GM19025 (cell line): ENCODE measurements around the gene CARD11.

Experiments
- ATAC-seq: cut with Tn5 transposase; IDR thresholded peaks from one replicate; pipeline ENCODE4 v1.9.1; 2021; ENCODE audit warnings: mild to moderate bottlenecking, low read depth, moderate library complexity; ENCODE audit not compliant: unreplicated experiment

CARD11 gene

DNA sequence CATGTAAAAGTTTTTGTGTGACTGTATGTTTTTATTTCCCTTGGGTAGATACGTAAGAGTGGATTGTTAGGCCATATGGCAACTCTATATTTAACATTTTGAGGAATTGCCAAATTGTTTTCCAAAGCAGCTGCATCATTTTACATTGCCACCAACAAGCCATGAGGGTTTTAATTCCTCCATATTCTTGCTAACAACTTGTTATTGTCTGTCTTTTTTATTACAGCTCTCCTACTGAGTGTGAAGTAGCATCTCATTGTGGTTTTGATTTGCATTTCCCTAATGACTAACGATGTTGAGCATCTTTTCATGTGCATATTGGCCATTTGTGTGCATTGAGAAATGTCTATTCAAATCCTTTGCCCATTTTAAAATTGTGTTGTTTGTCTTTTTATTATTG, 94.9 kb downstream of the CARD11 start:
- ATAC-seq: no peak

DNA sequence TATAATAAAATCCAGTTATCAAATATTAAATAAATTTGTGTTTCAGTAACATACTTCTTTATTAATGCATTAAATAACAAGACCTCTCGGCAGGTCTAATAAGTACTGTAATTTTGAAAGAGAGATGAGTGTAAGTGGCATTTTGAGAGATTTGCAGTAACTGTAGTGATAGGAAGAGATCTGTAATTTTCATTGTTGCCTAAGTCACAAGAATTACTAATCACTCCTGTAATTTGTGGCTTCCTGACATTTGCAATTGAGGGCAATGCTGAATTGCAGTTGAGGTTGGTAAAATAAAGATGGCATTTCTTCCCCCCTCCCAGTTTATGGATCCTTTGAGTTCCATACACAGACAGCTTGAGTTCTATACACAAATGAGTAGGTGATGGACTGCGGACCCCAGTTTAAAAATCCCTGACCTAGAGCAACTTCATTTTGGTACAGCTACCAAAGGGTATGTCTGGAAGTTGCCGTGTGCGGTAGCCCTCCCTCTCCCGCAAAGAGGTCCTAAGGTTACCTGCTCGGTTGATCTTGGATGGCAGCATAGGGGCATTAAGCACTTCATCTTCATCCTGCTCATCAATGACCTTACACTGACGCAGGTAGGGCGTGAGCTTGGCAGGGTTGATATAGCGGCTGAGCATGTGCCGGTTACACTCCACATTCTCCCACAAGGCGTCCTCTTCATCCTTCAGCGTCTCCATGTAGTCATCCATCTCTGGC, 96.4 kb downstream of the CARD11 start:
- ATAC-seq: no peak

DNA sequence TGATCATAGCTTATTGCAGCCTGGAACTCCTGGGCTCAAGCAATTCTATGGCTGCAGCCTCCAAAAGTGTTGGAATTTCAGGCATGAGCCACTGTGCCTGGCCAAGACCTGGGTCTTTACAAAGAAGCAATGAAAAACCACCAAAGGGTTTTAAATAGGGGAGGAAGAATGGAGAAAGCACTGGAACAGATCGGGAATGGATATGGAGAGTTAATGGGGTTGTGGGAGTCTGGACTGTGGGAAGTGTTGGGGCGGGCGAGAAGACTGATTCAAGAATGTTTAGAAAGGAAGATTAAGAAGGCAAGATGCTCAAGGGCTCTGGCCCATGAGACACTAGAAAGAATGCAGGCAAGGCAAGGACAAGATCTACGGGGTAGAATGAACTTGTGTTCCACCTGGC, 98.5 kb downstream of the CARD11 start:
- ATAC-seq: no peak

DNA sequence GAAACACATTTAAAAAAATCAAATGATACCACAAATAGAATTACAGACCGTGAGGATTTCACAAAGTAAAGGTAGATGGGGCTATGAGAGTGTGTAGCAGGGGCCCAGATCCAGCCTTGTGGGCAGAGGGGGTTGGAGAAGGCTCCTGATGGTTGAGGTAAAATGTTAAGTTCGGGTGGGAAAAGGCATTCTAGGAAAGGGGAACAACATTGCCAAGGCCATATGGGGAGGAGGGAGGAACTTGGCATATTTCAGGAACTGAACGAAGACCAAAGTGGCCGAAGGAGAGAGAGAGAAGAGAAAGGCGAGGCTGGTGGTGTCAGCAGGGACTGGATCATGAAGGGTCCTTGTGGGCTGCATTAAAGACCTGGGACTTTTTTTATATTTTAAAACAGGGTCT, 98.9 kb downstream of the CARD11 start:
- ATAC-seq: no peak

DNA sequence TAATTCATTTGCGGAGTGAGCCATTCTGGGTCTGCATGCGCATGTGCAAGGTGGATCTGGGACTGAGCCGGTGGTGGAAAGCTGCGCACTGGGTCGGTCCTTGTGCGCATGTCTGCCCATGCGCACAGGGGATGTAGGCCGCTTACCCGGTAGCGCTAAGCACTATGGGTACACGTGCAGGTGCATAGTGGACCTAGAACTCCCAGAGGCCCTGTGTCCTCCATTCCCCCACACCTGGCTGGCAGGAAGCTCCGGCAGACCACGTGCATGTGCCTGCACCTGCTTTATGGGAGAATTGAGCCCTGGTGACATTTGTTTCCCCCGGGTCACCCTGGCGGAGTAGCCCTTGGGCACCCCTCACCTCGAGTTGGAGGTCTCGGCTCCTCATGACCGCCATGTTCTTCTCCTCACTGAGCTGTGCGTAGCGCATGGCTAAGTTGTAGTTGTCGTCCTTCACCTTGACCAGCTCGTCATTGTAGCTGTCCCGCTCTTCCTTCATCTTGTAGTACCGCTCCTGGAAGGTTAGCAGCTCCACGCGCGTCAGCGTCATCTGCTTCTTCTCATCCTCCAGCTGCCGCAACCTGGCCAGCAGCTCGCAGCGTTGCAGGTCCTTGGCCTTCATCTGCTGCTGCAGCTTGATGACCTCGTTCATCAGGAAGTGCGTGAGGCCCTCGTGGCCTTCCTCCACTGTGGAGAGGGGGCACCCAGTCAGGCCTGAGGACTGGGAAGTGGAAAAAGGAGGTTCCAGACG, 99.6 kb downstream of the CARD11 start:
- ATAC-seq: no peak

DNA sequence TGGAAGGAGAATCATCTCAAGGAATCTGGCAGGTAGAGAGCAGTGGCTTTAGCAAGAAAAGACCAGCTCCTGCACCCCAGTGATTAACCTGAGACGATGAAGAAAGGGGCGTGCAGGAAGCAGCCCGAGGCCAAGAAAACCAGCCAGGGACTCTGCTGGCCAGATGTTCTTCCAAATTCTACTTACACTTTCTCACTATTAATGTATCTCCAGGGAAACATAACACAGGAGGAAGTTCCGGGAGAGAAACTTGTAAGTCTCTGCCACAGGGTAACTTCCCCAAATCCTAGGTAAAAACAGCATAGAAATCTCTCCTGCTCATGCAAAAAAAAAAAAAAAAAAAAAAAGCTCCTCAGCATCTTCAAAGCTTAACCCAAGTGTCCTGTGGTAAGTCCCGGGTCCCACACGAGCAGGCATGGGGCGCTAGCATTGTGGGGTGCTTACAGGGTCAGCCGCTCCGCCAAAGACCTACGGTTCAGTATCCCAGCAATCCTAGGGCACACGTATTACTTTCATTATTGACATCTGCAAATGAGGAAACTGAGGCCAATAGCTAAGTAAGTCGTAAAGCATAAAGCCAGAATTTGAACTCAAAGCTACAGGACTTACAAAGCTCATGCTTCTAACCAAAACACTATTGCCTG, 102.3 kb downstream of the CARD11 start:
- ATAC-seq: no peak

DNA sequence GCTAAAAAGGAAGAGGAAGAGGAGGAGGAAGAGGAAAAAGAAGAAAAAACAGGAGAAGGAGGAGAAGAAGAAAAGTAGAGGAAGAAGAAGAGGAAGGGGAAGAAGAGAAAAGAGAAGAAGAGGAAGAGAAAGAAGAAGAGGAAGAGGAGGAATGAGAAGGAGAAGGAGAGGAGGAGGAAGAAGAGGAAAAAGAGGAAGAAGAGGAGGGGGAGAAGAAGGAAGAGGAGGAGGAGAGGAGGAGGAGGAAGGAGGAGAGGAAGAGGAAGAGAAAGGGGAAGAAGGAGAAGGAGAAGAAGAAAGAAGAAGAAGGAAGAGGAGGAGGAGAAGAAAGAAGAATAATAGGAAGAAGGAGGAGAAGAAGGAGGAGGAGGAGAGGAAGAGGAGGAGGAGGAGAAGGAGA, 103.2 kb downstream of the CARD11 start:
- no peak for ATAC-seq

DNA sequence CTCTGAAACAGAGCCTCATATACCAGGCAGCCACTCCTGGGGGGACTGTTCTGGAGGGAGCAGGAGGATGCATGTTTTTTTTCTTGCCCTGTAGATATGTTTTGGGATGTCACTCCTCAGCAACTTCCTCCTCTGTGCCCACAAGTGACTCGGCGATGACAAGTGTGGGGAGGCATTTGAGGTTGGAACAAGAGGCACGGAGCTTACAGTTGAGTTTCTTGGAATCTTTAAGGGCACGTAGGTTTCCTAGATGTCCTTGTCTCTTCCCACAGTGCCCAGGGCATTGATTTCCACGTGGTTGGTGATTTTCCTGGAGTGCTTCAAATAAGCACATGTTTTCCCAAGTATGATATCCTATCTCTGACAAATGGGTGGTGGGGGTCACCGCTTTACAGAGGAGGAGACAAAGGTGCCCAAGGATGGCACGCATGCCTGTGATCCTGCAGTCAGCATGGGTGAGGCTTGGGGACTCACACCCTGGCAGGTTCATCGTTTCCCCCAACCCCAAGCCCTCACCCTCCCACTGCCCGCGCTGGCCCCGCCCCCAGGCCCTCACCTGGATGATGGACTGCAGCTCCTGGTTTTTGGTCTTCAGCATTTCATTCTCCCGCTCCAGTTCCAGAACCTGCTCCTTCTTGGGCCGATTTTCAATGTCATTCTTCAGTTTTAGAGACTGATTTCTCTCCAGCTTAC, 104.3 kb downstream of the CARD11 start:
- ATAC-seq: no peak

DNA sequence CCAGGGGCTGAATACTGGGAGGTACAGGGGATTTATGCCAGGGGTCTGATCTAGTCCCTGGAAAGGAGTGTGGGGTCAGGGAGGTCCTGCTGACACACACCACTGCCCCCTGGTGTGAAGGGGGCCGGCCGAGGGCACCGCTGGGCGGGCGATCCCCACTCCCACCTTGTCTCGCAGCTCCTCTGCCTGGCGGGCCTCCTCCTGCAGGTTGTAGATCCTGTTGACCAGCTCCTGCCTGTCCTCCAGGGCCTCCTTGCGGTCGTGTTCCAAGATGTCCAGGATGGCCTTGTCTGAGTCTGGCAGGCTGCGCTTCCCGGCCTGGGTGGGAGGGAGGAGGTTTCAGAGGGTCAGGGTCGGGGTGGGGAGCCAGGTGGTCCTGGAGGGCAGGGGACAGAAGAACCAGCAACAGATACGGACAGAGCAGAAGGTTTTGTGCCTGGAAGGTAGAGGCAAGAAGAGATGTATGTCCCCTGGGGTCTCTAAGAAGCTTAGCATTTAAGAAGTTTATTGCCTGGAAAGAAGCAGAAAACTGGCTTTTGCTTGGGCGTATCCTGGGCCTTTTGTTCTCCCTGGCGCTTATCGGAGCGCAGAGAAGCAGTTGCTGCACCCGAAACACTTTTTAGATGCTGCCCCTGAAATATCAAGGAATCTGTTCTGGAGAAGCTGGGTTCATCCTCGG, 105.0 kb downstream of the CARD11 start:
- ATAC-seq: no peak

DNA sequence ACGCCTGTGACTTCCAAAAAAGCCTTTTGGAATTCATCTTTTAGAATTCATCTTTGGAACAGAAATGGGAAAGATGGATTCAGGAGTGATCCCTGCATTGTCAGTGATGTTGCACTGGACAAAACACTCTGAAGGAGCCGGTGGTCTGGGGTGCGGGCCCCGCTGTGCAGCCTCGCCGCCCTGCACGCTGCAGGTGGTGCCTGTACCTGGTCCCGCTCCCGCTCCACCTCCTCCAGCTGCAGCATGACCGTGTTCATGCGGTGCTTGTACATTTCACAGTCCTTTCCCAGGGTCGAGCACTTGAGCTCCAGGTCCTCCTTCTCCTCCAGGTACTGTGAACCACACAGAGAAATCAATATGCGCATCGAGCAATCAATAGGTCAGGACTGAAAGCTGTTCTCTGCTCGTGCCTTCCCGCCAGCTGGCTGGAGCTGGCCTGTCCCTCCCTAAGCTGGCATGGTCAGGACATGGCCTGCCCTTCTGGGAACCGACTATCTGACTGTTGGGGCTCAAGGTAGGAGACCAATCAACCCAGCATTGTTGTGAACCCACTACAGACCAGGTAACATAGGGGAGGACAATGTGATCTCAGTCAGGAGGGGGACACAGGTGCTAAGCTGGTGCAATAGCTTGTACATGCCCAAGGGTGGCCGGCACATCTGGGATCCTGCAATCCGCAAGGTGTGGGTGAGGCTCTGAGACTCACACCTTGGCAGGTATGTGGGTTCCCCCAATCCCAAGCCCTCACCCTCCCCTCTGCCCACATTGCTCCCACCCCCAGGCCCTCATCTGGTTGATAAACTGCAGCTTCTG, 105.8 kb downstream of the CARD11 start:
- no peak for ATAC-seq

DNA sequence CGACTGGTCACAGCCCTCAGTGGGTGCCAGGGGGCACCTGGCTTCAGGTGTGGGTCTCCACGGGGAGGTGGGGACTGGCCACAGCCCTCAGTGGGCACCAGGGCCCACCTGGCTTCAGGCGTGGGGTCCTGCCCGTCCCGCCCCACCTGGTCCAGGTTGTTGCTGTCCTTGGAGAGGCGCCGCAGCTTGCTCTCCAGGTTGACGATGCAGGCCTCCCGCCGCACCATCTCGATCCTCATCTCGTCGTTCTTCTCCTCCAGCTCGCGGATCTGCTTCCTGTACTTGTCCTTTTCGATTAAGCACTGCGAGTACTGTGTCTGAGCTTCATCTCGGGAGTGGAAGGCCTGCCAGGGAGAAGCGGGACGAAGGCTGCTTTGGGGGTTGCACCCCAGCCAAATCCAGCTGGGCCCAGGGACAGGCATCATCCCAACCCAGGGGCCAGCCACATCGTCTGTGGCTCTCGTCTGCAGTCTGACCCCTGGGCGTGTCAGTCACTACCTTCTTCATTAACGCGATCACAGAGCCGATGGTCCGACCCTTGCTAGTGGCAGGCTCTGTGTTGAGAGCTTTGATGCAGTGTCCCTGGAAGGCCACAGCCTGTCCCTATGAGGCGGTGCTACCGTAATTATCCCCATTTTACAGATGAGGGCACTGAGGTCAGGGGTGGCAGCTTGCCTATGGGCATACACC, 106.6 kb downstream of the CARD11 start:
- ATAC-seq: no peak

DNA sequence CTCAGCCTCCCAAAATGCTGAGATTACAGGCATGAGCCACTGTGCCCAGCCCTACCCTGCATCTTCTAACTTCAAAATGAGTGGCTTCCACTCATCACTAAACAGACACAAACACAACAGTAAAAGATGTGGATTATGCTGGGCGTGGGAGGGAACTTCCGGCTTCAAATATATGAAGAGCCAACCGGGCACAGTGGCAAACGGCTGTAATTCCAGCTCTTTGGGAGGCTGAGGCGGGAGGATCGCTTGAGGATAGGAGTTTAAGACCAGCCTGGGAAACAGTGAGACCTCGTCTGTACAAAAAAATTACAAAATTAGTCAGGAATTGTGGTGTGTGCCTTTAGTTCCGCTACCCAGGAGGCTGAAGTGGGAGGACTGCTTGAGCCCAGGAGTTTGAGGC, 107.4 kb downstream of the CARD11 start:
- ATAC-seq: no peak

DNA sequence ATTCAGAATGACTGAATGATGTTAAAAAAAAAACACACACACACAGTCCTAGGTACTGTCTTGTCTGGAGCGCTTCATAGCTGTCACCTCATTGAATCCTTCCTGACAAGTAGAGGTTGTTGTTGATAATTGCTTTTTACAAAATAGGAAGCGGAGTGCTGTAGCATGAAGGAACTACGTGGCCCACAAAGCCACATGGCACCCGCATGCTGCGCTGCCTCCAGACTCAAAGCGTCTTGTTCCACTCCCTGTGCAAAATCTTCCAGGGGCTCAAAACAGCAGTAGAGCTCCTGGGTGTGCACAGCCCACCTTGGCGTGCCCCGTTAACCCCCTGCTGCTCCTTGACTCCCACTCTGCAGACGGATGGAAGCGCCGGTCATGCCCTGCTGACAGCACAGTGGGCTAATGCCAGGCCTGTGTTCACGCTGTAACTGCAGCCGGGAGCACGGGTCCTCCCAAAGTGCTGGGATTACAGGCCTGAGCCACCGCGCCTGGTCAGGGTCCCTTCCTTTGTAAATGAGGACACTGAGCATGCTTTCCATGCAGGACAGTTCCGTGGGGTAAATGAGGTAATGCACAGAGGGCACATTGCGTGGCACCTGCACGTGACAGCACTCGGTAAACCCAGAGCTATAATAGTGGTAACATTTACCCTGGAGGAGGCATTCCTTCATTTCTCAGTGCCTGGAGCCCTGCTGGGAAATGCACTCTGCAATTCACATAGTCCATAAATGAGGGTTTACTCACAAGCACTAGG, 108.5 kb downstream of the CARD11 start:
- no peak for ATAC-seq

DNA sequence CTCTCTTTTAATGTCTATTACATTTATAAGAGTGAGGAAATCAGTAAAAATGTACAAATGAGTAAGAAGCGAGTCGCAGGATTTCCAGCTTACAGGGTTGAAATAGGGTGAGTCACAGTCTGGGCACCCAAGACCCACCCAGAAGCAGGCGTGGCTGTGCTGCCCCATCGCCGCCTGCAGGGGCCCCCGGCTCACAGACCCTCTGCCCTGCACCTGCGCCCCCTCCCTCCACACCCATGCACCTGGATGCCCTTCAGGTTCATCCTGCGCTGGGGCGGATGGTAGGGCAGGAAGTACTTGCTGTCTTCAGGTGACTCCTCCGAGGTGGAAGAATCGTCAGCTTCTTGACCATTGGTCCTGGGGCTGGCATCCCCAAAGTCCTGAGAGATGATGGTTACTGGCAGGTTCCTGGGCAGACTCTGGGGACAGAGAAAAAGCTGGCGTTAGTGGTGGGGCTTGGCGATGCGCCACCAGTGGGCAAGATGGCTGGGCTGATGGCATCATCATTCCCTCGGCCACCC, 109.4 kb downstream of the CARD11 start:
- ATAC-seq: no peak

DNA sequence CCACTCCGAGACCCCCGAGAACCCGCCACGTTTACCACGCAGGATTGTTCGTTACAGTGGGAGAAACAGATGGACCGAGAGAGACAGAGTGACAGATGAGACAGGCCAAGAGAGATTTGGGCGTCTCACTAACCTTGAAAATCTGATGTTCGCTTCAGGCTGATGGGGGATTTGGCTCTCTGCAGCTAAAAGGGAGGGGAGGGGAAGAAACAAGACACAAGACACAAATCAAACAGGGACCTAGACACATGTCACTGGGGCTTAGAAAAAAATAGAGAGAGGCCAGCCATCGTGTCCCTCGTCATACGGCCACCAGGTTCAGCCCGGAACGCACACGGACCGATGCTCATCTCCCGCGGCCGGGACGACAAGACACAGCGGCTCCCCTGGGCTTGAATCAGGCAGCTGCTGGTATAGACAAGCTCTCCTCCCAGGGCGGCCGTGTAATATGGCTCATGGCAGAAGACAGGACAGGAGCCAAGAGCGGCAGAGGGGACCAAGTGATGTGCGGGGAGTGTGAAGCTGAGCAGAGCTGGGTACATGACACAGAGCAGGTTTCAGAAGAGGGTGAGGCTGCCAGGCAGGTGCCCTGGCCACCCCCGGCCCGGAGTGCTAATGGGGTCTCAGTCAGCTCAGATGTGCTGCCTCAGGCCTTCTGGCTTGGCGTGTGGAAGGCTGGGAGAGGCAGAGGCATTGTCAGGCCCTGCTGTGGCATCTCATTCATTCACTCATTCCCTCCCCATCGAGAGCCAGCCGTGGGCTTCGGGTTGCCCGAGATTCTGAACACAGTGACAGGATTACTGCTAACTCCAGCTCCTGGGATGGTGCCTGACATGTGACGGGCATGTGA, 111.0 kb downstream of the CARD11 start:
- no peak for ATAC-seq

DNA sequence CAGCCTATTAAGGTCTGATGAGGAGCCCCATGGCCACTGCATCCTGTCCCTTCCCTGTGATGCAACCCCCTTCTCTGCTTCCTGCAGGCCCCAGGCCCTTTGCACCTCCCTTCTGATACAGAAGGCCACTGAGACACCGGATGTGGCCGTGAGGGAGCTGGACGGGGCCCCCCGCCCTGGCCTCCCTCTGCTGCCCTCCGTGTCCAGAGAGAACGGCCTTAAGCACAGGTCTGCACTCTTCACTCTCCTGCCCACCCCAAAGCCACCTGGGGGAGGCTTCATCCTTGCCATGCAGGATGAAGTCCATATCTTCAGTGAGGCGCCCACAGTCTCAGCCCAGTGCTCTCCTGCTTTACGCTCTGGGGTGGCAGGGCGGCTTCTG, 112.6 kb downstream of the CARD11 start:
- ATAC-seq: no peak

DNA sequence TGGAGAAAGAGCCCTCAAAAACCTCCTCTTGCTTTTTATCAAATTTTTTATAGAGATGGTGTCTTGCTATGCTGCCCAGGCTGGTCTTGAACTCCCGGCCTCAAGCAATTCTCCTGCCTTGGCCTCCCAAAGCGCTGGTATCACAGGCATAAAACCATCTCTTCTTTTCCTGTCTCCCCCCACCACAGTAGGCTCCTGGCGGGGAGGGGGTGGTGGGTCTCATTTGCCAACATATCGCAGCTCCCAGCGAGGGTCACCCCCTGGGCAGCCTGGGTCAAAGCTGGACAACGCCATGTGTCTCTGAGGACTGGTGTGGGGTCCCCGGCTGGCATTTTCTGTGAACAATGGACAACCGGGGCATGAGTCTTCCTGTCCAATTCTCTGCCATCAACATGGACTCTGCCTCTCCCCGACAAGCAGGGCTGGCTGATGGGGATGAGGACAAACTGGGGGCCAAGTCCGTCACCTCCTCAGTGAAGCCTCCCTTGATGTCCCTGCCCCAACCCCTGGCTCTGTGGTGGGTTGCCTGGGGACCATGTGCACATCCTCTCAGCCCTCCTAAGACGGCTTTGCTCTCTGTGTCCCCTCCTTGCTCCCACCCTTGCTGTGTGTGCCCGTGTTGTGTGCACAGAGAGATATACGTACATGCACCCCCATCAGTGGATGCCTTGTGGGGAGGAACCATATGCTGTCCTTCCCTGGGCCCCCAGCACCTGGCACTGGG, 113.2 kb downstream of the CARD11 start:
- no peak for ATAC-seq
